Measurements from ENCODE around the gene C6orf89.

C6orf89 gene

DNA sequence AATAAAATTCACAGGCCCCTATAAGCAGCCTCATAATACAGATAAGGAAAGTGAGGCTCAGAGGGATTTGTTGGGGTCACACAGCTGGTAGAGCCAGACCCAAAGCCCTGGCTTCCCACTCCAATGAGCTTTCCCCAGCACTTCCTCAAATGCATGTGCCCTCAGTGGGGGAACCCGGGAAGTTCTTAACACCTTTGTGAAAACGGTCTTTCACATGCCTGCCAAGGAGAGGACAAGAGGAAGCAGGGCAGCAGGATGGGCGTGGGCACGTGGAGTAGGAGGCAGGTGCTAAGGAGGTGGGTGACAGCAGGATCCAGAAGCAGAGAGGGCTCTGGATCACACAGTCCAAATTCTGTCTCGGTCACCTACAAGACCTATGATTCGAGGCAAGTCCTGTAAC lies 69.4 kb downstream of the C6orf89 start:
- no peak overlapping the region for H3K4me3 ChIP-seq (ENCODE audit: low read depth, low read length)
- no peak for TF ChIP-seq CTCF (IDR thresholded peaks at IDR 0.05; ENCODE audit: low read depth, low read length, missing control alignments)
- no peaks in the 10 kb centered on the region for H3K27me3 ChIP-seq (replicated peaks)
- in situ Hi-C loops (cut with HindIII; ENCODE audit: low pct_ligation_motif_present, low sequenced_read_pairs), result no loop called here
- no peak overlapping the region for H3K27ac ChIP-seq
- no peaks in the 10 kb centered on the region for H3K36me3 ChIP-seq (replicated peaks)
- no peak for DNase-seq

GRCh38 chr6:36955671-36956445 lies 70.1 kb downstream of the C6orf89 start:
- no peak for TF ChIP-seq CTCF (IDR thresholded peaks at IDR 0.05; ENCODE audit: low read depth, low read length, missing control alignments)

GRCh38 chr6:36956446-36956820 lies 70.7 kb downstream of the C6orf89 start:
- Histone ChIP-seq H3K27me3 (replicated peaks) (no peaks in the 10 kb centered on the region), H3K4me3 (ENCODE audit: low read depth, low read length) (no peak overlapping the region), H3K27ac (no peak overlapping the region), H3K36me3 (replicated peaks) (no peaks in the 10 kb centered on the region)
- in situ Hi-C loops (cut with HindIII; ENCODE audit: low pct_ligation_motif_present, low sequenced_read_pairs), result no loop called here
- DNase-seq, result no peak
- TF ChIP-seq CTCF (IDR thresholded peaks at IDR 0.05; ENCODE audit: low read depth, low read length, missing control alignments), result no peak

More at GRCh38 chr6:36955671-36956445, 70.1 kb downstream of the C6orf89 start:
- DNase-seq, result no peak
- in situ Hi-C loops (cut with HindIII; ENCODE audit: low pct_ligation_motif_present, low sequenced_read_pairs), result no loop called here
- Histone ChIP-seq H3K36me3 (replicated peaks) (no peaks in the 10 kb centered on the region), H3K27ac (no peak overlapping the region), H3K4me3 (ENCODE audit: low read depth, low read length) (no peak overlapping the region), H3K27me3 (replicated peaks) (no peaks in the 10 kb centered on the region)

DNA sequence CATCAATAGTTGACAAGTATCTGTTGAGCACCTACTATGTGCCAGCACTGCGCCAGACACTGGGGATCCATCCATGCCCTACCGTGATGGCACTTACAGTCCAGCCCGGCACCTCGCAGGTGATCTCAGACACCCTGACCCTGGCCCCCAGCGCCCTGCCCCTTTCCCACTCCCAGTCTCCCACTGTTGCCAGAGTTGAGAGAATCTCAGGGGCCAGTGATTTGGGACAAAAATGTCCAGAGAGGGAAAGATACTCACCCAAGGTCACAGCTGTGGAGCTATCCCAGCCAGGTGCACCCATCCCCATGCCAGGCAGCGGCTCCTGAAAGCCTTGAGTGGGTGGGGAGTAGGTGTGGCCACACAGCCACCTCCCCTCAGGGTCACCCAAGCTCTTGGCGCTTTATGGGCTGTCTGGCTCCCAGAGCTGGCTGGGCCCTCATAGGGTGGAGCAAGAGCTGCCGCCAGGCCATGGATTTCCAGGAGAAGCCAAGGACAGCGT lies 72.1 kb downstream of the C6orf89 start:
- Histone ChIP-seq H3K27ac (no peak overlapping the region), H3K27me3 (replicated peaks) (no peaks in the 10 kb centered on the region), H3K4me3 (ENCODE audit: low read depth, low read length) (no peak overlapping the region), H3K36me3 (replicated peaks) (no peaks in the 10 kb centered on the region)
- no peak for DNase-seq
- in situ Hi-C loops (cut with HindIII; ENCODE audit: low pct_ligation_motif_present, low sequenced_read_pairs), result no loop called here
- no peak for TF ChIP-seq CTCF (IDR thresholded peaks at IDR 0.05; ENCODE audit: low read depth, low read length, missing control alignments)

GRCh38 chr6:36958775-36959554 lies 73.2 kb downstream of the C6orf89 start:
- no peaks in the 10 kb centered on the region for H3K27me3 ChIP-seq (replicated peaks)
- in situ Hi-C loops (cut with HindIII; ENCODE audit: low pct_ligation_motif_present, low sequenced_read_pairs), result no loop called here

More at GRCh38 chr6:36958775-36959554, 73.2 kb downstream of the C6orf89 start:
- H3K27ac ChIP-seq, result no peak overlapping the region
- DNase-seq, result no peak
- H3K4me3 ChIP-seq (ENCODE audit: low read depth, low read length), result no peak overlapping the region
- TF ChIP-seq CTCF (IDR thresholded peaks at IDR 0.05; ENCODE audit: low read depth, low read length, missing control alignments), result no peak
- H3K36me3 ChIP-seq (replicated peaks), result no peaks in the 10 kb centered on the region

All from brain microvascular endothelial cell (primary cell).